CD4-positive, alpha-beta T cell treated with Interleukin-15 for 4 hours (primary cell): Measurements from ENCODE around the gene STK33.

Source experiments
- DNase-seq: peaks from one replicate; pipeline ENCODE4 v3.0.0-alpha.2; 2020; ENCODE audit warnings: low spot score

The STK33 gene

DNA sequence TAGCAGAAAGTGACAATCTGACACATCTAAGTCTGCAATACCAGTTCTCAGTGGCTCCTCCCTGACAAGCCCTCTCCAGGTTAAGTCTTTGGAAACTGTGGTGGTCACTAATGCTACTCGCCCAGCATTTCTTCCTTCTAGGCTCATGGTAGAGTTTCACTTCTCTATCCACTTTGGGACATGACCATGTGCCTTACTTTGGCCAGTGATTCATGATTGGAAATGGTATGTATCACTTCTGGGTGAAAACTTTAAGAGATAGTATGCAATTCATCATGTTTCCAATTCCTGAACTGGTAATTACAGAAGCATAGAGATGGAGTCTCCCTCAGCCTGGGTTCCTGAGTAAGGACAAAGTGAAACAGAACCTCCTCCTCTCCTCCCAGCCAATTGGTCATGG lies 178.8 kb downstream of the STK33 start:
- DNase-seq = no peak

DNA sequence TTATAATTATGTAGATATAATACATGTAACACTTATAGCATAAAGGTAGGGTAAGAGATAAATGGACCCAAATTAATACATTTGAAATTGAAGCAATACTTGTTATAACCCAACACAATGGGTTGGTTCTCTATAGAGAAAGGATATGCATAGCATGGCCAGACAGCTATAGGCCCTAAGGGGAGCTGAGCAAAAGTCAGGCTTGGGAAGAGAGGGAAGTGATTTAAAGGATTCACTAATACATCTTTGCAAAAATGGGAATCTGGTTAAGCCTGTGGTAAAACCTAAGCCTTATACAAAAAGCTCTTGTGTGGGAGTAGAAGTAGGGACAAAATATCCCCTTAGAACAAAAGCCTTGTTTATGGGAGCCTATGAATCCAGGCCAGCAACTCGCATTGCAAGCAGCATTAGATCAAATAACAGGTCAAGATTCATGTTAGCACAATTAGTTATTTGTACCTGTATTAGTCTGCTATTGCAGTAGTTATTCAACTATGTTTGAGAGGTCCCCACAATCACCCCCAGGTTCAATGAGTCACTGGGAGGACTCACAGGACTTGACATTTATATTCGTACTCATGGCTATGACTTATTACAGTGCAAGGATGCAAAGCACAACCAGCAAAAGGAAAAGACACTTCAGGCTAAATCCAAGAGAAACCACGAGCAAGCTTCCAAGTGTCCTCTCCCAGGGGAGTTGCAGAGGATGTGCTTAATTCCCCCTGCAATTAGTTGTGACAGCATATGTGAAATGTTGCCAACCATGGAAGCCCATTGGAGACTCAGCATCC lies 185.7 kb downstream of the STK33 start:
- no peak for DNase-seq

DNA sequence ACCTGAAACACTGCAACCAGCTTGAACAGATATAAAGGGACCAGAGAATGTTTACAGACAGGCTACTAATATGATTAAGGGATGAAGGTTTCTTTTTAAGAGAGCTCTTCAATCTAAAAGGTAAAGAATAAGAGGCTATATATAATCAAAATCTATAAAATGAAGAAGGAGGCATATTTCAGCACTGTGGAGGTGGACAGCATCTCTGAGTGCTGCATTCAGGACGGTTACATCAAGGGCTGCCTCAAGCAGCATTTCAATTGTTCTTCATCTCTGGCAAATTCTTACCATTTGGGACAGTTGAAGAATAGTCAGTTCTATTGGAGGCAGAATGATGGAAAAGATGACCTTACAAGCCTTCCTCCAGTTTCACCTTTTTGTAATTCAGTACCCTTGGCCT lies 190.7 kb downstream of the STK33 start:
- no peak for DNase-seq

DNA sequence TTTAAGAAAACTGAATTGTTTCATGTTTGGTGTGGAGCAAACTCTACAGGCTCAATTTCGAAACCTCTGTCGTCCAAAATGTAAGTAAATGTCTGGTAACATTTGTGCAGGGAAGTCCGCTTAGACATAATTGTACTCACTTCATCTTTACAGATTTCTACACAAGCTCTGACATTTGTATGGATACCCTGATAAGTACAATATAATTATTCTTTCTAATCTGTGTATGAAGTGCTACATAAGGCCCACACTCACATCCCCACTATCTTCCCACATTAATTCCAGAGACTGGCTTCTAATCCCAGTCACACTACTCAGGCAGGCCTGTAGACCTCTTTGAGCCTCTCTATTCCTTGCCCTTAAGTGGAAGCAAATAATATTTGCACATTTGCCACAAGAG lies 201.1 kb downstream of the STK33 start:
- DNase-seq = no peak

DNA sequence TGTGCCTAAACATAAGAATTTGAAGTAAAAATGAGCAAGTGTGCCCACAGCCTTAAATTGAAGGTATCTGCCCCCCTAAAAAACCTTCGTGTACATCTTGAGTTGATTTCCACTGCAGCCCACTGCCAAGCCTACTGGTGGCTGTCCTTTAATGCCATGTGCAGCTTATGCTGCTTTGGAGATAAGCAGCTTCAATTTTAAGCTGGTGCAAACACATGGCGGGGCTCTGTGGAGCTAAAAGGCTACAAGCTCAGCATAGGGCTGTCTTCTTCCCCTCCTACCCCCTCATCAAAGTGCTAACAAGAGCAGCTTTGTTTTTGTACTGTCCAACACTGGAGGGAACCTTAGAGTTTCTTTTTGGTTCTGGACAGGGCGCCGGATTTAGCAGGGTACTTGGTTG lies 201.9 kb downstream of the STK33 start:
- DNase-seq = no peak

DNA sequence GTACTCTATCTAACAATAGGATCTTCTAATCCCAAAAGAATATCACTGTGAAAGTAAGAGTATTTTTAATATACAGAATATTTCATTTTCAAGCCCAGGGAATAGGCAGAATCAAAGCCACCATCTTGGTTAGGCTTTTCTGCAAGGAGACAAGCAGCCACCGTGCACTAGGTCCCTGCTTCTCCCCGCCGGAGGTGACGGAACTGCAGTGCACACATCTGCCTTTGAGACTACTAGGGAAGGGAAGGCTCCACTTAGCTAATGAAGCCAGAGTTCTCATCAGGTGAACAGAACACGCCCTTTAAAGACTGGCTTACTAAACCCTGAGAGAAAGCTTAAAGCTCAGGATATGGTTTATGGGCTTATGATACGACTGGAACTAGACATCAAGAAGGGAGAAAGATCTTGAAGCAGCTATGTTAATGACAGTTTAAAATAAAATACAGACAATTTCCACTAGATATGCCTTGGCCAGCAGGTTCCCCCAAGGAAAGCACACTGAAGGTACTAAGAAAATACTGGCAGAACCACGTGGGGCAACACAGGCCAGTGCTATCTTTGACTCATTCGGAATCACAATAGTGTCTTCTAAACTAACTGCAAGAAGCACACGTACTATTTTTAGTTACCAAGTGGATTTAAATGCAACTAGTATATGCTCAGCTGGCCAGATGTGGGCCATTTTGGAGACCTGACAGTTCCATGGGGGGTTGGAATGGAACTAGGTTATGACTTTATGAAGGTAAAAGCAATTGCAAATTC lies 203.0 kb downstream of the STK33 start:
- no peak for DNase-seq

DNA sequence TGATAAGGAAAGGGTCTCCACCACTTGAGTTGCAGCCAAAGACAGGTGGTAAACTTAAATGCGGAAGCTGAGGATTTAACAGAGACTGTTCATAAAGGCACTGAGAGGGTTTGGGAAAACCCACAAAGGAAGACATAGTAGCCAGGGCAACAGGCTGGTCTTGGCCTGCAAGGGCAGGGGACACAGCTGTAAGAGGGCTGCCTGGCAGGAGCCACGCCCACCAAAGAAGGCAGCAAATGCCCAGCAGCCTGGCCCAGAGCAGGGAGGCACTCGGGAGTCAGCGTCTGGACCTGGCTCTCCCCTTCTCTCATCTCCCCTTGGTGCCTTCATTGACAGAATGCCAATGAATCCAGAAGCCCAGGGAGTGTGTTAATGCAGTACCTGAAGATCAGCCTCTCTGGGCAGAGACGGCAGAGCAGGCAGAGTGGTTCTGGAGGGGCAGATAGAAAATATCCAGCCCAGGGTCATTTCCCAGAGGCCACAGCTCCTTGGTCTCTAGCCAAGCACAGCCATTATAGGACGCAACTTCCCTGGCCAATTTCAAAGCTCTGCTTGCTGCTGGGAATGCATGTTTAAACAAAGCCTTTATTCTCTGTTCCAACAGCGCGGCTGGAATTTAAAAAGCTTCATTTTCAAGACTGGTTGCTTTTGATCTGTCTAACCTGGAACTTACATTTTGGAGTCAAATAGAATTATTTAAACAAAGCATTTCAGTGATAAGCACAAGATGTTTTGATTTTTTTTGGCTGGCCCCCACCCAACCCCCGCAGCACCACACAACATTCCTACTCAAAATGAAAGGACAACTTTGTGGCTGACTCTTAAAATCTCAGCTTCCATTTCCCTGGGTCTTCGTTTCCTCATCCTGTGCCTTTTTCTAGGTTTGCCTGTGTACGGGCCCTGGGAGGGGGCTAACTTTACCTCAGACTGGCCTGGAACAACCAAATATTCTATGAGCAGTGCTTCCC lies 204.7 kb downstream of the STK33 start:
- DNase-seq = no peak

DNA sequence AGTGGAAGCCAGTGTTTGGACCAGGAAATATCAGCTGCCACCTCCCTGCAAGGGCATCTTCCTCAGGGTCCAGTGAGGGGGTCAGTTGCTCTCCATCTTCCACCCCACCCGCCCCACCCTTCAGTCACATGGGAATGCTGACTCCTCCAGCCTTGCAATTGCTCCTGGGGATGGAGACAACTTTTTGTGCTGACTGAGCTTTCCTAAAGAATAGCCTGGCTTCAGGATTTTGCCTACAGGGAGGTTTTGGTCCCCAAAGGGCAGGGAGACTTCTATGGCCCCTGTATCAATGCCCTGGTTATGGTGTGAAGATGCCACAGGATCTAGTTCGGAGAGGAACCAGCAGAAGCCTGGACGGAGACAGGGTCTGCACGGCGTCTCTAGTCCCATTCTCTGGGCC lies 206.3 kb downstream of the STK33 start:
- DNase-seq = no peak

DNA sequence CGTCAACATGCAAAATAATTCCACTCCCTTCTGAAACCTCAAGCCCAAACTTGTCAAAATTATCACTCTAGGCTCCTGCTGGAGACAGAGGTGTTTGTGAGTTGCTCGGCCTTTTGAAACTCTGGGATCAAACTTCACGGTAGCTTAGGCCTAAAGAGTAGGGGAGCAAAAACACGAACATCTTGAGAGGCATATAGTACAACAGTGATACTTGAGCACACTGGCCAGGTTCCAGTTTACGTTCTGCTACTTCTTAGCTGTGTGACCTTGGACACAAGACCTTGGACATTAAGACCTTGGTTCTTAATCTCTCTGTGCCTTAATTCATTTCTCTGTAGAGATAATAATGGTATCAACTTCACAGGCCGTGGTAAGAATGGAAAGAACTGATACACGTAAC lies 206.9 kb downstream of the STK33 start:
- DNase-seq = no peak

DNA sequence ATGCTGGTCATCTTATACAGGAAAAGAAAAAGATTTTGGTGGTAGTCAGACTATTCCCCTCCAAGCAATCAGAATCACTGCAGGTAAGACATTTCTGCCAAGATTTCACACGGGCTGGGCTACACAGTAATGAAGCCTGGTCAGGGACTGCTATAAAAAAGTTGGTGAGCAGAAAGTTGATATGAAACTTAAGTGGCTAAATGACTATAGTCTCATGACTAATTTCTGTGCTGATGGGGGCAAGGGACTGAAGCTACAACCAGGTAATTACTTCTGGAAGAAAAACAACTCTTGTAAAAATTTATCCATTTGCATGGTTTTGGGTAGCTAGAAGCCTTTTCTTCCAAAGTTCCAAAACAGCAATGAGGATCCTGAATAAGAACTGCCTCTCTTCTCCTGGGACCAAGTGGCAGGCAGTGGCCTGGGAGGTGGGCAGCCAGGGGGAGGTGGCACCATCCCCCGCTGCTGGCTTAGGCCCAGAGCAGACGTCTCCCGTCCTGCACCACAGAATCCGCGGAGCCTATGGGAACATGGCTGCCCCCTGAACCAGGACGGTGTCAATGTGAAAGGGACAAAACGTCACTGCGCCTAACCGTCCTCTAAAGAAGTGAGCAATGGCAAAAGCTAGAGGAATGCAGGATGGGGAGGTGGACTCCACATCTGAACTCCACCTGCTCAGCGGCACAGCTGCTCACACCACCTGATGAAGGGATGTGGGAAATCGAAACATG lies 207.7 kb downstream of the STK33 start:
- no peak for DNase-seq

DNA sequence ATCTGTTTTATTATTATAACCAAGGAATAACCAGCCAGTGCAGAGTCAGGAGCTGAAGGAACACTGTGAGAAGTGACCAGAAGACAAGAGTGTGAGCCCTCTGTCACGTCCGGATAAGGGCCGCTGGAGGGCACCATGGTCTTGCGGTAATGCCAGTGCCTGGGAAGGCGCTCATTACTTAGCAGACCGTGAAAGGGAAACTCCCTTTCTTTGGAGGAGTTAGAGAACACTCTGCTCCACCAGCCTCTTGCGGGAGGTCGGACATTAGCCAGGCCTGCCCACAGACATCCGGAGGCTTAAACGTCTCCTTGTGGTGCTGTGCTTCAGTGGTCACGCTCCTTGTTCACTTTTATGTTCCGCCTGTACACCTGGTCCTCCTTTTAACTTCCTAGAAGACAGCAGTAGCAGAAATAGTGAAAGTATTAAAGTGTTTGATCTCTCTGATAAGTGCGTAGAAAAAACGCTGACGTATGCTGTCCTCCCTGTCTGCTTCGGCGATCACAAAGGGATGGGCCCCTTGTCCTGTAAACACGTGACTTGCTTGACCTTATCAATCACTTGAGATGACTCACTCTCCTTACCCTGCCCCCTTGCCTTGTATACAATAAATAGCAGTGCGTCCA lies 209.7 kb downstream of the STK33 start:
- DNase-seq = no peak

DNA sequence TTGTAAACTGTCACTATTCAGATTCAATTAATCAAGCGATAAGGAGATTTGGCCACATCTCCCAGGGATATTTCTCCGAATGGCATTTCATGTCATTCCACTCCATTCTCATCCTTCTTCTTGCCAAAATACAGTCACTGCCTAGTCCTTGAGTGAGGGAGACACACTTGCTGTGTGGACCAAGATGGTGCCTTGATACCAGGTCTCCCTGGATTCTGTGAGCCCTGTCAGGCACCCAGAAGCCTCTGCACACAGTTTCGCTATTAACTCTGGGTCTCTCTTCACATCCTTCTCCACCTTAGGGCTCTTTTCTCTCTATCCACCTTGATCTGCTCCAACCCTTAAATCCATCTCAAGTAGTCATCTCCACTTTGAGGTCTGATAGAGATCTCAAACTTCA lies 210.4 kb downstream of the STK33 start:
- no peak for DNase-seq

DNA sequence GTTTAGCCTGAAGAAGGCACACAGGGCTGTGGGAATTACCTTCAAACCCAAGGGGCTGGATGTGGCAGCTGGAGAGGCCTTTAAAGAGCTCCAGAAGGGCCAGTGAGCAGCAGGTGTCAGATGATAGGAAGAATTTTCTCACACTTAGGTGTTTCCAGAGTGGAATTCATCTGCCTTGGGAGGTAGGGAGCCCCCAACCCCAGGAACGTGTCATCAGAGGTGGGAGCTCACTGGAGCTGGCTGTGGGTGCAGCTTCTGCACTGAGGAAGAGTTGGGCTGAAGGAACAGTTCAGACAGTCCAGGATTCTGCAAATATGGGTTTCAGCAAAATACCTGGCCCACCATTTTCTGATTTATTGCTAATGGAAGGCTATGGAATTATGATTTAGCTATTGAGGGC lies 210.8 kb downstream of the STK33 start:
- no peak for DNase-seq

DNA sequence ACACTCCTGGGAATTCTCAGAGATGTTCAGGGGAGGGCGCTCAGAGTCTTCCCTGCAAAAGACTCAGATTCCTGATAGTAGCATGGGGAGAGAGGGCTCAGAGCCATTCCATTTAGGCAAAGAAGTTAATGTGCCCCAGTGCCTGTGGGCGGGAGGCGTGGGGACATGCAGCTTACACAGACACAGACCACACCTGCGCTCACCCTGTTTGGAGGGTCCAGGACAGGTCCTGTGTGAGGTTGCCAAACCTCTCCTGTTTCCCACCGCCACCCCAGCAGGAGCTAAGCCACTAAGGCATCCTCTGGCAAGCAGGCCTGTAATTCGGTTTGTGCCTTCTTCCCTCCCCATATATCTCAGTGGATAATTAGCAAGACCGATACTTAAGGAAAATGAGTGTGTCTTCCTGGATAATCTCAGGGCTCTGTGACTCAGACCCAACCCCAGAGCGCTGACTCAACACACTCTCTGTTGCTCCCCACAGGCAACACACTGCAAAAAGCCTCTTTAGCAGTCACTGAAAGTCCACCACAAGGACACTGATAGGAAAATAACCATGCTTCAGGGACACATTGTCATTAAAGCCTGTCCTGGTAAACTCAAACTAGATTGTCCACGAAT lies 211.5 kb downstream of the STK33 start:
- DNase-seq = no peak

DNA sequence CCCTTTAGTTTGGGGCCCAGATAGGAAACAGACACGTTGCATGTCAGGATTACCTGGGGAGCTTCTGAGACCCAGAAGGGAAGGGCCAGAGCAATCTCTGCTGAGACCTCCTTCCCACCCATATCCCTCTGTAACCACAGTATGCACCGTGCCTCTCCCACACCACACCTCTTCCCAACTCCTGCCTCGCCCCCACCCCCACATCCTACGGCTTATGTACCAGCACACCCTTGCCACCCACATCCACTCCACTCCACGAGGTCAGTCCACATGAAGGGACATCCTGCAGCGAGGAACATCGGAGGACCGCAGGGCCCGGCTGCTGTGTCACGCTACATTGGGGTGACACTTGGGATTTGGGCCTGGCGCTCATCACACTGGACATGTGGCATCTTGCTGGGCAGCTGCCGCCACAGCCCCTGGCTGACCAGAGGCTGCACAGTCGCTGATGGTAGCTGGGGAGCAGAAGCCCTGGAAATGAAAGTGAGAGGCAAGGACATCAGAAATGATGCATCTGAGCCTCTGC lies 212.1 kb downstream of the STK33 start:
- DNase-seq = no peak

DNA sequence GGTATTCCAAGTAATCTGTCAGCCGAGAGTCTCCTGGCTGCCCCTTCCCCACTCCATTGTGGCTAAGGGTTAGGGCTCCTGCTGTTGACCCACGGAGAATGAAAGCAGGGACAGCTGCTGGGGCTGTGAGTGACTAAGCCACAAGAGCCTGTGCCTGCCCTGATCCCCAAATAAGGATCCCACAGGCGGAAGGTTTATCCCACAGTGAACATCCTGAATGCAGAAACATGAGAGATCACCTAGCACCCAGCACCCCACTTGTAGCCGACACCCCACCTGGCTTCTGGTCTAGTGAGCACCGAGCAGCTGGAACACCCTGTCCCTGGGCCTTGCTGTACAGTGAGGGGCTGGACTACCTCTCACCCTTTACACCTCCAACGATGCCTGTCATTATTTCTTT lies 212.7 kb downstream of the STK33 start:
- no peak for DNase-seq

DNA sequence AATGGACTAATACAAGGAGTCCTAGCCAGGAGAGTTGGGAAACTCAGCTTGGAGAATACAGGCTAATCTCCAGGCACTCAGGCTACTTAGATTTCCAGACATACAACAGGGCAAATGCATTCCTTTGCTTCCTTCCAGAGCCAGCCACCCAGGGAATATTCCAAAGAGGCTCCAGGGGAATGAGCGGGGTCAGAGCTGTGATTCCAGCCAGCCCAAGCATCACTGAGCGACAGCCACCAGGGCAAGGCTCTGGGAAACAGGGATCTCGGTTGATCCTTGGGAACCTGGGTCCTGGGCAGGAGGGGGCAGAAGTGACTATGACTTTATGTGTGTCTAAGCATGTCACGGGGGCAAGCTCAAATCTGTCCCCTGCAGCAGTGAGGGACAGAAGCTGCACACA lies 218.1 kb downstream of the STK33 start:
- no peak for DNase-seq

DNA sequence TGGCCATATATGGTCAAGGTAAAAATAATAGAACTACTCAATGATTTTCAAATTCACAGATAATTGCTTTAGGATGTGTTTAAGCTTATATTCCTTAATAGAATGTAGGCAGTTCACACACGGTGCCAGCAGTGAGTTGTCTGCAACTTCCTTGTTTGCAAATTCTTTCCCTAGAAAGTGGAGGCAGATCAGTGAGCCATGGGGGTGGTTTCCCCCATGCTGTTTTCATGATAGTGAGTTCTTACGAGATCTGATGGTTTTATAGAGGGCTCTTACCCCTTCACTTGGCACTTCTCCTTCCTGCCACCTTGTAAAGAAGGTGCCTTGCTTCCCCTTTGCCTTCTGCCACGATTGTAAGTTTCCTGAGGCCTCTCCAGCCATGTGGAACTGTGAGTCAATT lies 218.6 kb downstream of the STK33 start:
- no peak for DNase-seq

DNA sequence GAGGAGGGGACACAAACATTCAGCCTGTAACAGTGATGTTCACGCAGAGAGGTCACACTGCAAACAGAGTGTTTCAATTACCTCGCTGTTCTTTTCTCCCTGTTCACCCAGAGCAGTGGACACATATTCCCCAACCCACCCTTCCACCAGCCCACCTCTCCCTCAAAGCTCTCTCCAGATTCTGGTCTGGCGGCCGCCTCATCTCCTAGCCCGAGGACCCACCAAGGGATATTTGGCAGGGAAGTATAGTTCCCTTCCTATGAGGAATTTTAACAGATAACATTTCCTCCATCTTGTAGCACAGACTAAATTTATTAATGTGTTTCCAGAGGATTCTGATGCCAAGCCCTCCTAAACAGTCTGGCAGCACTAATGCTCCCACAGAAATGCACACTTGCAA lies 219.3 kb downstream of the STK33 start:
- no peak for DNase-seq

DNA sequence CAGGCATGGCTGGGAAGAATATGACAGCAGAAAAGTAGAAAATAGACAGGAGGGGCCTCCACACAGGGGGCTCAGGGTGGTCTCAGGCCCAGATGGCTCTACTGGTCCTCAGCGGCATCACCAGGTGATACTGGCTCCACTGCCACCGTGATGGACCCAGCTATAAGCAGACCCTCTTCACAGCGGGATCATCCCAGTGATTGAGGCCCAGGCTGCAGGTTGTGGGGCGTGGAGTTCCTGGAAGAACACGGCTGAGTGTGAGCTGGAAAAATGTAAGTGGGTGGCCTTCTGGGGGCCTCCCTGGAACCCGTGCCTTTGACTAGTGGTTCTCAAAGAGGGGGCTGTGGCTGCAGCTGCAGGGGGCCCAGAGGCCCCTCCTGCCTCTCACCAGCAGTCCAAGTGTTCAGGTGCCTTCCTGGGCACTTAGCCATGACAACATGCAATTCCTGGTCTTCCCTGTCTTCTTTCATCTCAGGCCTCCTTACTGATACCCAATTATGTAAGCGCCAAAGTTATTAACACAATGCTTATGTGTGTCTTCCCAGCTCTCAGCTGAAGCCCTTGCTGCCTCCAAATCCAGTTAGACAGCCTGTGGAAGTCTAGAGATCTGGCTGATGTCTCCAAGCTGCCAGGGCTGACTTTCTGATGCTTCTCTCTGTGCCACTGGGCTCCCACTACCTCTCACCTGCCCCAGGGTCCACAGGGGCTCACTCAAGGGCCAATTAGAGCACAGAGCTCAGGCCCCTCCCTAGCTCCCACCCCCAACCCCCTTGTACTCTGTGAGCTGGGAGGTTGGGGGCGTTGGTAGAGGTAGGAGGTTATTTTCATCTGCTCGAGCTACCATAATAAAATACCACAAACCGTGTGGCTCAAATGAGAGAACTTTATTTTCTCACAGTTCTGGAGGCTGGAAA lies 220.3 kb downstream of the STK33 start:
- DNase-seq = no peak
